Heart right ventricle (tissue), 16 donors: ENCODE results near the gene DNER. TPM values are rescaled to one million over a fixed set of nuclear protein-coding genes. Genes with fewer than 3 reads are reported as not detected.

Source experiments
- ATAC-seq, 8 donors: fragments of 200-7000 bp; cut with Tn5 transposase; one replicate each; pipeline ENCODE4 v1.9.1; 2020; ENCODE audit warnings: mild to moderate bottlenecking in 8 of 8, moderate library complexity in 8 of 8, moderate number of reproducible peaks in 1 of 8
- DNase-seq, 2 donors: peaks; one replicate each; pipeline ENCODE4 v3.0.0-alpha.2; 2020
- H3K27ac ChIP-seq, 10 donors: fragments of 200-600 bp; sonication (generic) in 2 of 10; one replicate each; pipeline versions ENCODE4 v1.5.0 to v1.8.0; 2020 to 2022; ENCODE audit warnings: mild to moderate bottlenecking in 3 of 10
- H3K27me3 ChIP-seq, 7 donors: fragments of 200-600 bp; one replicate each; pipeline ENCODE4 v1.8.0; 2021 to 2022; ENCODE audit warnings: mild to moderate bottlenecking in 2 of 7
- H3K36me3 ChIP-seq, 9 donors: fragments of 200-600 bp; sonication (generic) in 1 of 9; one replicate each; pipeline versions ENCODE4 v1.5.0 to v1.8.0; 2020 to 2022; ENCODE audit warnings: mild to moderate bottlenecking in 2 of 9
- H3K4me1 ChIP-seq, 9 donors: fragments of 200-600 bp; sonication (generic) in 1 of 9; one replicate each; pipeline versions ENCODE4 v1.5.0 to v1.8.0; 2020 to 2022; ENCODE audit warnings: mild to moderate bottlenecking in 4 of 9
- H3K4me3 ChIP-seq, 10 donors: fragments of 200-600 bp; sonication (generic) in 2 of 10; one replicate each; pipeline versions ENCODE4 v1.5.0 to v1.8.0; 2020 to 2022; ENCODE audit warnings: mild to moderate bottlenecking in 7 of 10, moderate library complexity in 2 of 10
- H3K9me3 ChIP-seq, 11 donors: fragments of 200-600 bp in 10 of 11; sonication (generic) in 2 of 11; one replicate each; pipeline versions ENCODE4 v1.5.0 to v1.8.0; 2013 to 2022; ENCODE audit warnings: mild to moderate bottlenecking in 2 of 11, control low read depth in 1 of 11, moderate library complexity in 1 of 11
- WGBS, 2 donors: extraction: QIAGEN DNeasy Blood & Tissue Kit; methylation state at CpG; one replicate each; pipeline ENCODE4 v1.1.7; 2013; ENCODE audit warnings: inconsistent platforms in 1 of 2; 5-methylcytosine and 5-hydroxymethylcytosine counted together
- intact Hi-C, 10 donors: fragments of 100-400 bp; cut with DNase I; formaldehyde crosslinking; loops; one replicate each; pipeline versions ENCODE4 v1.11.1 to v1.14.2; 2022
- polyA plus RNA-seq, 2 donors: library from polyadenylated mRNA; stranded (reverse); fragments of 200-250 nt; gene quantifications; one replicate each; pipeline ENCODE4 v1.2.3, GENCODE V29; 2013
- total RNA-seq, 10 donors: library from RNA; stranded (reverse); fragmentation: NEBNext Ultra II Directional in 3 of 10; extraction: Animal tissue kit (Norgen Biotek cat#: 25700) in 3 of 10; gene quantifications; one replicate each; pipeline versions ENCODE4 v1.2.1 to v1.2.4, GENCODE V29; 2021 to 2023
- TF ChIP-seq, protein P1 (sequence below), 9 donors: fragments of 200-600 bp; sonication (generic) in 2 of 9; IDR thresholded peaks; one replicate each; pipeline versions ENCODE4 v1.5.0 to v1.8.0; 2021 to 2022; ENCODE audit warnings: antibody characterized with exemption in 9 of 9, mild to moderate bottlenecking in 5 of 9, moderate library complexity in 1 of 9
- donor health status: Arrhythmogenic right ventricular cardiomyopathy.
- donor health status: ischemic (EF 13 %, LVEDD 7.1; RV severe dilation, severe dysfunction).
- donor health status: healthy with polysubstance abuse.
- donor health status: DM: no; HTN: yes; CAD: no.
- donor health status: DM: no; HTN: no; CAD: no.
- donor health status: ischemic (EF 25% LVEDD 6.9; RV normal size, moderate dysfunction).
- donor health status: ischemic (EF 25% LVEDD 5.7; RV mildly dilated, moderate dysfunction).
- donor health status: healthy.
- donor health status: DM: yes; HTN: yes; CAD: no.
- donor health status: Ischemic cardiomyopathy.
- donor health status: ischemic (EF 35%, LVEDD 5.7; RV mildly dilated, moderate dysfunction).
- donor health status: nonischemic (EF 11% LVEDD 7.7; RV severe dilation, severe dysfunction).
- donor health status: DM: yes; HTN: yes; CAD: no.
- donor health status: PGD.
- donor health status: ischemic (EF 29% LVEDD 5.4; RV normal size, mild dysfunction).
- donor health status: nonischemic (EF 23%, LVEDD 6.1; RV moderate dilation, normal function).

DNER gene
- total and polyA plus RNA-seq, 12 donors = 0.13 to 1.8 (median 0.69) TPM; not detected in 2

DNA sequence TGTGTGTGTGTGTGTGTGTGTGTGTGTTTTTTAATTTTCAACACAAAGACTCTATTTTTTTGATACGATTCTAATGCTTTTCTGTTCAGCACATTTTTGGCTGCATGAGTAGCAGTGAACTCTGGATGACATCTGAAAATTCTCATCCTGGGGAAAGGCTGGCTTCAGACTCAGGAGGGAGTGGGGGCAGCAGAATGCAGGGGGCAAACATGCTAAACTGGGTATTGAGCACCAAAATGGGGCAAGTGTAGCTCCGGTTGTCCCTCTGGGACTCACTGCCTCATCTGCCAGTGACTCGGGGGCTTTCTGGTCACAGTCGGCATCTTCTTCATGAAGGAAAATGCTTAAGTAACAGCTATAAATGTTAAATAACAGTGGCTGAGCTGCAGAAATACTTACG is 326.5 kb downstream of the DNER start:
- WGBS, 2 donors = 52 to 55% methylated on average over 5 of the region's 5 CpGs

DNA sequence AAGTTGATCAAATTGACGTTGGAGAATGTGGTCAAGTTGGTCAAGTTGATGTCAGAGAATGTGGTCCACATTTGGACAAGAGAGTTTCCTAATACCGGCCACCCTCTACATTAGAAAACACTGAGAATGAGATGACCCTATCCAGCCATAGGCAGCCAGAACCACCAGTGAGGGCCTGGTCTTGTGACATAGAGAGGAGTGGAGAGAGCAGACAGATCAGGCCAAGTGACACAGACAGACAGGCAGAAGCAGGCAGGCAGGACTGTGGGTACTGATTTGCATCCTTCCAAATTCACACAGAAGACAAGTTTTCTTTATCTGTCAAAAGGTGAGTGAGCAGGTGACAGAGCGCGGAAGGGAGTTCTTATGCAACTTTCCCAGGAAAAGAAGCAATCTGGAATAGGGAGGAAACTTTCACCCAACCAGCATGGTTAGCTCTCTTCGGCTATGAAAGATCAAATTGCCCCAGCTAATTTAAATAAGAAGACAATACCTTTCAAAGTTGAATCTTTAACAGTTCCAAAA is 334.2 kb downstream of the DNER start:
- TF ChIP-seq, protein P1, sequence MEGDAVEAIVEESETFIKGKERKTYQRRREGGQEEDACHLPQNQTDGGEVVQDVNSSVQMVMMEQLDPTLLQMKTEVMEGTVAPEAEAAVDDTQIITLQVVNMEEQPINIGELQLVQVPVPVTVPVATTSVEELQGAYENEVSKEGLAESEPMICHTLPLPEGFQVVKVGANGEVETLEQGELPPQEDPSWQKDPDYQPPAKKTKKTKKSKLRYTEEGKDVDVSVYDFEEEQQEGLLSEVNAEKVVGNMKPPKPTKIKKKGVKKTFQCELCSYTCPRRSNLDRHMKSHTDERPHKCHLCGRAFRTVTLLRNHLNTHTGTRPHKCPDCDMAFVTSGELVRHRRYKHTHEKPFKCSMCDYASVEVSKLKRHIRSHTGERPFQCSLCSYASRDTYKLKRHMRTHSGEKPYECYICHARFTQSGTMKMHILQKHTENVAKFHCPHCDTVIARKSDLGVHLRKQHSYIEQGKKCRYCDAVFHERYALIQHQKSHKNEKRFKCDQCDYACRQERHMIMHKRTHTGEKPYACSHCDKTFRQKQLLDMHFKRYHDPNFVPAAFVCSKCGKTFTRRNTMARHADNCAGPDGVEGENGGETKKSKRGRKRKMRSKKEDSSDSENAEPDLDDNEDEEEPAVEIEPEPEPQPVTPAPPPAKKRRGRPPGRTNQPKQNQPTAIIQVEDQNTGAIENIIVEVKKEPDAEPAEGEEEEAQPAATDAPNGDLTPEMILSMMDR (IDR thresholded peaks at IDR 0.05) = no peak
- no peaks in the 10 kb centered on the region for H3K27me3 ChIP-seq
- no peak overlapping the region for H3K27ac ChIP-seq
- no peak for DNase-seq
- intact Hi-C loops = no loop called here
- no peak overlapping the region for H3K4me3 ChIP-seq
- H3K36me3 ChIP-seq = no peaks in the 10 kb centered on the region
- no peak for ATAC-seq
- peaks cover 0 to 20% (median 6%) of the 10 kb centered on the region in 11 donors for H3K9me3 ChIP-seq
- WGBS, 2 donors = 86 to 89% methylated on average over 5 of the region's 5 CpGs
- H3K4me1 ChIP-seq = no peaks in the 10 kb centered on the region

More for the DNA sequence above, 326.5 kb downstream of the DNER start:
- TF ChIP-seq, protein P1 (IDR thresholded peaks at IDR 0.05) = no peak
- ATAC-seq (peak in 4 of 8 donors; percentile 29 to 74 (median 36)), DNase-seq (no peak)
- intact Hi-C loops = no loop called here
- Histone ChIP-seq H3K27ac (peak overlapping the region in 2 of 10 donors; percentile 8 to 44), H3K36me3 (no peaks in the 10 kb centered on the region), H3K4me3 (no peak overlapping the region), H3K4me1 (peaks cover 0 to 12% (median 0%) of the 10 kb centered on the region in 9 donors), H3K9me3 (peaks cover 0 to 39% (median 10%) of the 10 kb centered on the region in 11 donors), H3K27me3 (no peaks in the 10 kb centered on the region)

DNA sequence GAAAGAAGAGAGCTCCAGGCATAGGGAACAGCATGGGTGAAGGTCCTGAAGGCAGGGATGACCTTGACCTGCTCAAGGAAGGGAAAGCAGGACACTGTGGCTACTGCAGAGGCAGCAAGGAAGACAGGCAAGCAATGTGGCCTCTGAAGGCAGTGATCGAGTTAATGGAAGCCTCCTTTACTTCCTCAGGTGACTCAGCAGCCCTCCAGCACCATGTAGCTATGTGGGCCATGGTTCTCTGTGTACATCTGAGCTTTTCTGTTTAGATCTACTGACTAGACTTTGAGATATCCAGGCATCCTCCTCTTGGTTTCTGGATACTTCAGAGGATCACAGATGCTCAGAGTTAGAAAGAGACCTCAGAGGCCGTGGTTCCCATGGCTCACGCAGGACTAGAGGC is 336.0 kb downstream of the DNER start:
- 72 to 85% methylated on average over 3 of the region's 3 CpGs for WGBS, 2 donors

DNA sequence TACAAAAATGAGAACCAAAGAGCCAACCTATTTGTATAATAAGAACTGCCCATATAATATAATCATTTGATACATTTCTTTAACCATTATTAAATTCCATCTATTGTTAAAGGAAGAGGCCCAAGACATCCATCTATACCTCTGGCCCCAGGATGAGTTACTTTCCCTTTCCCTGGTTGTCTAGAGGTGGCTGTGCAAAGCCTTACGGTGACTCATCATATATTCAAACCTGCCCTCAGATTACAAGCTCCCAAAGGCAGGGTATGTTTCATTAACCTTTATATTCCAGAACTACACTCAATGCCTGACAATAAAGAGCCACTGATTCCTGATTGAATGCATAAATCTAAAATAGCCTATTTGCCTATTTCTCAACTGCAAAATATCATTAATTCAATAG is 337.5 kb downstream of the DNER start:
- intact Hi-C loops = no loop called here
- Histone ChIP-seq H3K9me3 (no peaks in the 10 kb centered on the region), H3K4me1 (no peaks in the 10 kb centered on the region), H3K4me3 (no peak overlapping the region), H3K36me3 (no peaks in the 10 kb centered on the region), H3K27me3 (peaks cover 0 to 5% (median 0%) of the 10 kb centered on the region in 7 donors), H3K27ac (no peak overlapping the region)
- WGBS, 2 donors = 70 to 72% methylated on average over 1 of the region's 1 CpG
- TF ChIP-seq, protein P1 (IDR thresholded peaks at IDR 0.05) = no peak
- DNase-seq (no peak), ATAC-seq (no peak)

More for the DNA sequence above, 336.0 kb downstream of the DNER start:
- TF ChIP-seq, protein P1 (IDR thresholded peaks at IDR 0.05) = no peak
- Histone ChIP-seq H3K4me3 (no peak overlapping the region), H3K36me3 (no peaks in the 10 kb centered on the region), H3K9me3 (peaks cover 0 to 11% (median 6%) of the 10 kb centered on the region in 11 donors), H3K4me1 (no peaks in the 10 kb centered on the region), H3K27ac (no peak overlapping the region), H3K27me3 (no peaks in the 10 kb centered on the region)
- DNase-seq (no peak), ATAC-seq (no peak)
- intact Hi-C loops = no loop called here
